ENCODE data around the gene PRR22. TPM values are rescaled to one million over a fixed set of nuclear protein-coding genes. Genes with fewer than 3 reads are reported as not detected.

The PRR22 gene
- total and polyA plus RNA-seq, 9 of the 15 experiments (the other 6 are each of a cell fraction or from before 2014, with no cell fraction given) = 0.03 to 12.0 (median 2.0) TPM; not detected in 1

DNA sequence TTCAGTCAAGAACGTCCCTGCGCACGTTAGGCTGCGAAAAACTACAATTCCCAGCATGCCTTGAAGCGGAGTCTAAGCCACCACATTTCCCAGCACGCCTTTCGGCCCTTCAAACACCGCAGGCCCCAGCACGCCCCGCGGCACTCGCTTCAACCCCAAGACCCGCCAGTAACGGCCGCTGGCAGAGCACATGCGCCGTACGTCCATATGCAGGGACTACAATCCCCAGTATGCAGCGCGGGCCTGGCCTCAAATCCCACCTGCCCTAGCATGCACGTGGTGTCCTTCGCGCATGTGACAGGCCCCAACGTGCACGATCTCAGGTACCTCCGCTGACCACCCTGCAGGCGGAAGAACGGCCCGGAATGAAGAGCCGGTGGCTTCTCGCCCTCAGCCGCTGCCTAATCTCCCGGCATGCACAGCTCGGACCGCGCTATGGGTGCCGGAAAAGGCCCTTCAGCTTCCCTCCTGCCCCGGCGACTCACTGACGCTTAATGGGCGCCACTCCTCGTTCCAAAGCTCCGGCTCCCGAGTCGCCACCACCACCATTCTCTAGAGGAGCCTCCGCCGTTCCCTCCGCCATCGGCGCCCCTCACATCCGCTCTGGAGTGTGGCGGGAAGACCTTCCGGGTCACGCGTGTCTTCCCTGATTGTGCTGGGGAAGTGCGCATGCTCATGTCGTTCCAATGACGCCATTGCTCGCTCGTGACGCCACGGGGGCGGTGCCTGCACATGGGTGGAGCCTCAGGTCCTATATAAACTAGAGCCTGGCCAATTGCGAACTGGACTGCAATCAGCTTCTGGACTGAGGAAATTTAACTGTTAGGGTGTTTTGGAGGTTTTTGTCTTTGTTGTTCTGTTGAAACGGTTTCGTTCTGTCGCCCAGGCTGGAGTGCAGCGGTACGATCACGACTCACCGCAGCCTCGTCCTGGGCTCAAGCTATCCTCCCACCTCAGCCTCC lies 6.3 kb upstream of the PRR22 start, which contains the start of gene DUS3L (continued):
- TF ChIP-seq RNF2 (IDR thresholded peaks at IDR 0.05) (peak; percentile 87), CEBPB (tag; IDR thresholded peaks at IDR 0.05) (peak; percentile 71), ZNF586 (CRISPR knock-in tag; conservative IDR thresholded peaks at IDR 0.05) (no peak), TARDBP (IDR thresholded peaks at IDR 0.05) (peak; percentile 84; the same call in 1 of the 2 replicates), CBFA2T2 (conservative IDR thresholded peaks at IDR 0.05) (peak; percentile 67), SMARCA4 (IDR thresholded peaks at IDR 0.05) (peak; percentile 38; the same call in 1 of the 2 replicates), HDGF (IDR thresholded peaks at IDR 0.05) (no peak), NFYB (IDR thresholded peaks at IDR 0.05; ENCODE audit: extremely low read depth, insufficient read length) (no peak), ZNF224 (CRISPR knock-in tag; IDR thresholded peaks at IDR 0.05) (peak; percentile 79; the same call in 1 of the 2 replicates), CBX8 (IDR thresholded peaks at IDR 0.05; ENCODE audit: borderline replicate concordance, extremely low read depth, low read depth, low read length, poor library complexity, severe bottlenecking) (no peak), ZKSCAN8 (CRISPR knock-in tag; IDR thresholded peaks at IDR 0.05) (no peak), ESRRA (IDR thresholded peaks at IDR 0.05; ENCODE audit: borderline replicate concordance, low read depth) (peak; percentile 59), SP1 (CRISPR knock-in tag; IDR thresholded peaks at IDR 0.05) (peak; percentile 96), NEUROD1 (IDR thresholded peaks at IDR 0.05; ENCODE audit: borderline replicate concordance, low read depth, low read length, partially characterized antibody) (no peak), BMI1 (IDR thresholded peaks at IDR 0.05; ENCODE audit: low read length) (no peak), FUS (optimal IDR thresholded peaks at IDR 0.05; ENCODE audit: low read depth, low read length) (no peak), ZNF561 (CRISPR knock-in tag; conservative IDR thresholded peaks at IDR 0.05) (no peak), ZNF76 (CRISPR knock-in tag; IDR thresholded peaks at IDR 0.05; ENCODE audit: borderline replicate concordance) (peak; percentile 87), ZBTB33 (CRISPR knock-in tag; IDR thresholded peaks at IDR 0.05) (0 out of 2 replicates have a peak, but pooled peaks have one; percentile 22), TBL1XR1 (IDR thresholded peaks at IDR 0.05; ENCODE audit: low read length in 2 of 2) (peak in 1 of 2 experiments; percentile 70; a peak in 2 of 4 replicates), TCFL5 (CRISPR knock-in tag; conservative IDR thresholded peaks at IDR 0.05) (no peak)
- TF ChIP-seq, protein P1, sequence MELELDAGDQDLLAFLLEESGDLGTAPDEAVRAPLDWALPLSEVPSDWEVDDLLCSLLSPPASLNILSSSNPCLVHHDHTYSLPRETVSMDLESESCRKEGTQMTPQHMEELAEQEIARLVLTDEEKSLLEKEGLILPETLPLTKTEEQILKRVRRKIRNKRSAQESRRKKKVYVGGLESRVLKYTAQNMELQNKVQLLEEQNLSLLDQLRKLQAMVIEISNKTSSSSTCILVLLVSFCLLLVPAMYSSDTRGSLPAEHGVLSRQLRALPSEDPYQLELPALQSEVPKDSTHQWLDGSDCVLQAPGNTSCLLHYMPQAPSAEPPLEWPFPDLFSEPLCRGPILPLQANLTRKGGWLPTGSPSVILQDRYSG (tag; conservative IDR thresholded peaks at IDR 0.05; ENCODE audit: low read depth) = 0 out of 2 replicates have a peak, but pooled peaks have one; percentile 53
- TF ChIP-seq, protein P2, sequence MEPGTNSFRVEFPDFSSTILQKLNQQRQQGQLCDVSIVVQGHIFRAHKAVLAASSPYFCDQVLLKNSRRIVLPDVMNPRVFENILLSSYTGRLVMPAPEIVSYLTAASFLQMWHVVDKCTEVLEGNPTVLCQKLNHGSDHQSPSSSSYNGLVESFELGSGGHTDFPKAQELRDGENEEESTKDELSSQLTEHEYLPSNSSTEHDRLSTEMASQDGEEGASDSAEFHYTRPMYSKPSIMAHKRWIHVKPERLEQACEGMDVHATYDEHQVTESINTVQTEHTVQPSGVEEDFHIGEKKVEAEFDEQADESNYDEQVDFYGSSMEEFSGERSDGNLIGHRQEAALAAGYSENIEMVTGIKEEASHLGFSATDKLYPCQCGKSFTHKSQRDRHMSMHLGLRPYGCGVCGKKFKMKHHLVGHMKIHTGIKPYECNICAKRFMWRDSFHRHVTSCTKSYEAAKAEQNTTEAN (CRISPR knock-in tag; IDR thresholded peaks at IDR 0.05) = no peak

All from K562 (cell line).